Body of pancreas (tissue), 4 donors: Measurements from ENCODE around the gene SLC6A7. TPM values are rescaled to one million over a fixed set of nuclear protein-coding genes. Genes with fewer than 3 reads are reported as not detected.
A peak's percentile ranks its signal among the peaks of the same experiment; 100 is the strongest.

Experiments used
- ATAC-seq: fragments of 150-250 bp; one replicate; pipeline ENCODE4 v1.9.1; 2016
- DNase-seq, 4 donors: peaks; one replicate each; pipeline ENCODE4 v3.0.0-alpha.2; 2019
- H3K27ac ChIP-seq, 4 donors: fragments of 200-600 bp; sonication (generic); 1 replicate in 3 of 4; 2 replicates in 1 of 4; pipeline versions ENCODE4 v1.5.1 to v1.6.1; 2016 to 2019; ENCODE audit warnings: mild to moderate bottlenecking in 1 of 4, mixed read lengths in 1 of 4, moderate library complexity in 1 of 4
- H3K27me3 ChIP-seq, 2 donors: fragments of 200-600 bp; sonication (generic); one replicate each; pipeline ENCODE4 v1.6.0; 2016; ENCODE audit warnings: mild to moderate bottlenecking in 1 of 2
- H3K36me3 ChIP-seq, 2 donors: fragments of 200-600 bp; sonication (generic); replicated peaks in 1 of 2; 2 replicates each; pipeline ENCODE4 v1.5.1; 2016; ENCODE audit warnings: low read depth in 2 of 2; ENCODE audit not compliant: insufficient read depth in 1 of 2
- H3K4me1 ChIP-seq: fragments of 200-600 bp; sonication (generic); one replicate; pipeline ENCODE4 v1.6.0; 2016
- H3K4me3 ChIP-seq, 2 donors: fragments of 200-600 bp; sonication (generic); 1 replicate in 1 of 2; 2 replicates in 1 of 2; pipeline ENCODE4 v1.5.1; 2016 to 2019
- H3K9me3 ChIP-seq, 3 donors: fragments of 200-600 bp; sonication (generic); 1 replicate in 2 of 3; 2 replicates in 1 of 3; pipeline ENCODE4 v1.5.1; 2016
- POLR2A ChIP-seq, 3 donors: fragments of 450-650 bp; IDR thresholded peaks; one replicate each; pipeline ENCODE4 v1.6.1; 2016; ENCODE audit warnings: antibody characterized with exemption in 3 of 3, mild to moderate bottlenecking in 2 of 3
- WGBS, 2 donors: methylation state at CpG; one replicate each; pipeline ENCODE4 v1.1.5; 2017; 5-methylcytosine and 5-hydroxymethylcytosine counted together
- intact Hi-C: fragments of 100-400 bp; cut with DNase I; formaldehyde crosslinking; loops from one replicate; pipeline ENCODE4 v1.15.1; 2023
- total RNA-seq, 2 donors: library from RNA; depleted of rRNA; stranded (reverse); fragments of >200 nt; gene quantifications; one replicate each; pipeline ENCODE4 v1.1.0, GENCODE V29; 2016
- TF ChIP-seq, protein P1 (sequence below), 7 experiments: fragments of 450-650 bp in 4 of 7; fragments of 200-600 bp in 3 of 7; sonication (generic) in 3 of 7; IDR thresholded peaks; one replicate each; pipeline ENCODE4 v1.5.1; 2016 to 2019; ENCODE audit warnings: antibody characterized with exemption in 7 of 7

SLC6A7 gene
- total RNA-seq, 2 donors from 2014 or later = not detected

DNA sequence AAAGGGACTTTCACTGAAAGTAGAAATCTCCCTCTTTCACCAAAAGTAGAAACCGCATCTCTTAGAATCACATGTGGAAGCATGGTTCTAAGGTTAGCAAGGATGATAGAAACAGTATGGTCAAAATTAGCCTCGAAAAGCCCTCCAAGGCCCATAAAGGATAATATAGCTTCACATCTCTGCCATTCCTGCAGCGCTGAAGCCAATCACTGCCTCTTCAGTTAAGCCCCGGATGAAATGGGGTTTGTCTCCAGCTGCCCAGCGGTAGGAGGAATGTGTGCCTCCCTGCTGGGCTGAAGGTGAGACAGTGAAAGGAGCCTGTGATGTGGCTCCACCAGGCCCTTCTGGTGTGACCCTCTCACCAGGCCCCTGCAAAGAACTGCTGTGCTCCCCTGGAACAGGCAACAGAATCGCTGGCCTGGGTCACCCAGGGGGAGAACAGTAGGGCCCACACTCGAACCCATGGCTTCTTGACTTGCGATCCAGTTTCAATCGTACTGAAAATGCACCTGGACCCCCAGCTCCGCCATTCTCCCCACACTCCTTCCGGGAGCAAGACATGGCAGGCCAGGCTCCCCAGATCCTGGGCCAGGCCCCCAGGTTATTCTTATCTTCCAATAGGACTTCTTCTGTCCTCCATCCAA, 52.5 kb downstream of the SLC6A7 start:
- no peaks in the 10 kb centered on the region for H3K36me3 ChIP-seq
- no peak overlapping the region for H3K27ac ChIP-seq
- WGBS, 2 donors = 86 to 87% methylated on average over 11 of the region's 11 CpGs
- ATAC-seq (no peak), DNase-seq (no peak)
- no peaks in the 10 kb centered on the region for H3K4me1 ChIP-seq
- H3K4me3 ChIP-seq = no peak overlapping the region
- TF ChIP-seq, protein P1, sequence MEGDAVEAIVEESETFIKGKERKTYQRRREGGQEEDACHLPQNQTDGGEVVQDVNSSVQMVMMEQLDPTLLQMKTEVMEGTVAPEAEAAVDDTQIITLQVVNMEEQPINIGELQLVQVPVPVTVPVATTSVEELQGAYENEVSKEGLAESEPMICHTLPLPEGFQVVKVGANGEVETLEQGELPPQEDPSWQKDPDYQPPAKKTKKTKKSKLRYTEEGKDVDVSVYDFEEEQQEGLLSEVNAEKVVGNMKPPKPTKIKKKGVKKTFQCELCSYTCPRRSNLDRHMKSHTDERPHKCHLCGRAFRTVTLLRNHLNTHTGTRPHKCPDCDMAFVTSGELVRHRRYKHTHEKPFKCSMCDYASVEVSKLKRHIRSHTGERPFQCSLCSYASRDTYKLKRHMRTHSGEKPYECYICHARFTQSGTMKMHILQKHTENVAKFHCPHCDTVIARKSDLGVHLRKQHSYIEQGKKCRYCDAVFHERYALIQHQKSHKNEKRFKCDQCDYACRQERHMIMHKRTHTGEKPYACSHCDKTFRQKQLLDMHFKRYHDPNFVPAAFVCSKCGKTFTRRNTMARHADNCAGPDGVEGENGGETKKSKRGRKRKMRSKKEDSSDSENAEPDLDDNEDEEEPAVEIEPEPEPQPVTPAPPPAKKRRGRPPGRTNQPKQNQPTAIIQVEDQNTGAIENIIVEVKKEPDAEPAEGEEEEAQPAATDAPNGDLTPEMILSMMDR (IDR thresholded peaks at IDR 0.05) = no peak
- TF ChIP-seq POLR2A (IDR thresholded peaks at IDR 0.05) = no peak
- H3K27me3 ChIP-seq = no peaks in the 10 kb centered on the region
- intact Hi-C loops = no loop called here
- no peaks in the 10 kb centered on the region for H3K9me3 ChIP-seq

DNA sequence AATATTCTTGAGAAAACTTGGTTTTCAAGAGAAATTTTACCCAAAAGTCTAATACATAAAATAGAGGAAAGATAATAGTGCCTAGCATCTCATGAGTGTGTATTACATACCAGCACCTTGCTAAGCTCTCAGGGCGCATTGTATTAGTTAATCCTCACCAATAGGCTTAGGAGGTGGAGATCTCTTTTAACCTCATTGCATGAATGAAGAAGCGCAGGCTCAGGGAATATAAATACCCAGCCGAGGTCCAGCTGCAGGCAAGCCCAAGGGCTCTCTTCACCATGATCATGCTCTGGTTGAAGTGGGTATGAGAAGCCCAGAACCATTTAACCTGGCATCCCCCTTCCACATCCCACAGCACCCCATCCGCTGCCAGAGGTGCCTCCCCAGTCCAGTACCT, 53.7 kb downstream of the SLC6A7 start:
- Histone ChIP-seq H3K9me3 (no peaks in the 10 kb centered on the region), H3K27me3 (no peaks in the 10 kb centered on the region), H3K4me1 (no peaks in the 10 kb centered on the region), H3K4me3 (no peak overlapping the region), H3K27ac (no peak overlapping the region), H3K36me3 (no peaks in the 10 kb centered on the region)
- 89 to 94% methylated on average over 4 of the region's 4 CpGs for WGBS, 2 donors
- TF ChIP-seq, protein P1 (IDR thresholded peaks at IDR 0.05) = no peak
- no peak for TF ChIP-seq POLR2A (IDR thresholded peaks at IDR 0.05)
- ATAC-seq (no peak), DNase-seq (no peak)
- intact Hi-C loops = no loop called here

GRCh38 chr5:150244209-150244608, 54.3 kb downstream of the SLC6A7 start:
- no peaks in the 10 kb centered on the region for H3K36me3 ChIP-seq
- no peak for ATAC-seq
- intact Hi-C loops = no loop called here
- no peak for DNase-seq
- H3K4me1 ChIP-seq = no peaks in the 10 kb centered on the region
- no peak overlapping the region for H3K4me3 ChIP-seq
- 83% methylated on average over 6 to 7 of the region's 7 CpGs for WGBS, 2 donors
- no peaks in the 10 kb centered on the region for H3K27me3 ChIP-seq
- no peaks in the 10 kb centered on the region for H3K9me3 ChIP-seq
- H3K27ac ChIP-seq = no peak overlapping the region
- TF ChIP-seq, protein P1 (IDR thresholded peaks at IDR 0.05) = no peak
- no peak for TF ChIP-seq POLR2A (IDR thresholded peaks at IDR 0.05)

GRCh38 chr5:150245111-150245789, 55.4 kb downstream of the SLC6A7 start:
- 82 to 85% methylated on average over 17 of the region's 18 CpGs for WGBS, 2 donors
- DNase-seq (peak in 1 of 4 donors; percentile 12), ATAC-seq (peak; percentile 31)
- Histone ChIP-seq H3K4me3 (no peak overlapping the region), H3K27me3 (no peaks in the 10 kb centered on the region), H3K4me1 (no peaks in the 10 kb centered on the region), H3K36me3 (no peaks in the 10 kb centered on the region), H3K27ac (no peak overlapping the region), H3K9me3 (no peaks in the 10 kb centered on the region)
- intact Hi-C loops = no loop called here
- no peak for TF ChIP-seq POLR2A (IDR thresholded peaks at IDR 0.05)
- TF ChIP-seq, protein P1 (IDR thresholded peaks at IDR 0.05) = no peak

DNA sequence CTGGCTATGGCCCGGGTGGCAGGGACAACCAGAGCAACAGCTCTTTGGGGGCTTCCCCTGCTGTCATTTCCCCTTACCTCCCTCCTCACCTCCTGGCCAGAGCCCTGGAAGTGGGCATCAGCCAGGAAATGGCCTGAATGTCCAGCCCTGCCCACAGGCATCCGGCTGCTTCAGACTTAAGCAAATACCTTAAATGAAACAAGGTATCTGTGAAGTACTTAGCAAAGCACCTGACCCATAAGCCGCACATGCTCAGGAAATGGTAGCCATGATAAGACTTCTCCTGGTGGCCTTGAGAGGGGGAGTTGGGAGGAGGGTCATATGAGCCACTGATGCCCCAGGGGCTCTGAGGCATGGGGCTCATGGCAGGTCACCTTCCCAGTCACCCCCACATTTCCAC, 55.9 kb downstream of the SLC6A7 start:
- Histone ChIP-seq H3K27me3 (no peaks in the 10 kb centered on the region), H3K9me3 (no peaks in the 10 kb centered on the region), H3K4me1 (no peaks in the 10 kb centered on the region), H3K27ac (no peak overlapping the region), H3K36me3 (no peaks in the 10 kb centered on the region), H3K4me3 (no peak overlapping the region)
- DNase-seq (no peak), ATAC-seq (no peak)
- intact Hi-C loops = no loop called here
- WGBS, 2 donors = 75 to 76% methylated on average over 3 of the region's 3 CpGs
- TF ChIP-seq, protein P1 (IDR thresholded peaks at IDR 0.05) = no peak
- no peak for TF ChIP-seq POLR2A (IDR thresholded peaks at IDR 0.05)
